AG08396 (cell line): Measurements from ENCODE around the gene RANBP17.
A peak's percentile ranks its signal among the peaks of the same experiment; 100 is the strongest.

ENCODE experiments used
- DNase-seq: peaks from one replicate; pipeline ENCODE4 v3.0.0; 2012; ENCODE audit warnings: low spot score, mixed read lengths

The RANBP17 gene

GRCh38 chr5:171317230-171317629, 455.4 kb downstream of the RANBP17 start:
- no peak for DNase-seq

- no peak for DNase-seq
Observed at GRCh38 chr5:171318026-171318425, 456.2 kb downstream of the RANBP17 start.

GRCh38 chr5:171321447-171321846, 459.6 kb downstream of the RANBP17 start:
- DNase-seq, result no peak

DNA sequence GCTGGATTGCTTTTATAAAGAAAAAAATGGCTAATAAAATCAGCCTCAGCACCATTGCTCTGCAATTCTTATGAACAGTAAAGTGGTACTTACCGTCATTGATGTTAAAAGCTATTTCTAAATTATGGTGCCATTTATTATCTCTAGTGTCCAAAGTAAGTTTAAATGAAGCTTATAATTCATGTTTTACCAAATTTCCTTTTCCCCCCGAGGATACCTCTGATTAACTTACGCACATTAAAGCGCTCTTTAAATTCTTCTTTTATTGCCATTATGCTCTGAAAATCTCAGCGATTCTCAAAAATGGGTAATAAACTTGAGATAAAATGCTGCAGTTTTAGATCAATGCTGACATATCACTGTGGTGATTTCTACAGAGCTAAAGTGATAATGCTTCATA, 460.7 kb downstream of the RANBP17 start:
- no peak for DNase-seq

DNA sequence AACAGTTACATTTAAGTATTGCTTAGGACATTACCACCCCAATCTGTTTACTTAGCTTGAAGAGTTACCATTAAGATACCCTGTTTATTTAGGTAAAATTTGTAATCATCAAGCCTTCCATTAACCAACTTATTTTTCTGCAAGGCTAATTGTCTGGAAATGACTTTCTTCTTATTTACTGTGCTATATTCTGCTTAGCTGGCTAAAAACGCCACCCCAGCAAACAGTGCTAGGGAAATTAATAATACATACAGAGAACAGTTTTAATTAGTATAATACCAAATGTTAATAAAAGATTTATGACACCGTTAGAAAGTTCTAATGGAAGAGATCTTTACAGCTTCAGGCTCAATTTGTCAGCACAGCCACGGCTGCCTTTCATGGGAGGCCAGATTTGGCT, 461.2 kb downstream of the RANBP17 start:
- no peak for DNase-seq

DNA sequence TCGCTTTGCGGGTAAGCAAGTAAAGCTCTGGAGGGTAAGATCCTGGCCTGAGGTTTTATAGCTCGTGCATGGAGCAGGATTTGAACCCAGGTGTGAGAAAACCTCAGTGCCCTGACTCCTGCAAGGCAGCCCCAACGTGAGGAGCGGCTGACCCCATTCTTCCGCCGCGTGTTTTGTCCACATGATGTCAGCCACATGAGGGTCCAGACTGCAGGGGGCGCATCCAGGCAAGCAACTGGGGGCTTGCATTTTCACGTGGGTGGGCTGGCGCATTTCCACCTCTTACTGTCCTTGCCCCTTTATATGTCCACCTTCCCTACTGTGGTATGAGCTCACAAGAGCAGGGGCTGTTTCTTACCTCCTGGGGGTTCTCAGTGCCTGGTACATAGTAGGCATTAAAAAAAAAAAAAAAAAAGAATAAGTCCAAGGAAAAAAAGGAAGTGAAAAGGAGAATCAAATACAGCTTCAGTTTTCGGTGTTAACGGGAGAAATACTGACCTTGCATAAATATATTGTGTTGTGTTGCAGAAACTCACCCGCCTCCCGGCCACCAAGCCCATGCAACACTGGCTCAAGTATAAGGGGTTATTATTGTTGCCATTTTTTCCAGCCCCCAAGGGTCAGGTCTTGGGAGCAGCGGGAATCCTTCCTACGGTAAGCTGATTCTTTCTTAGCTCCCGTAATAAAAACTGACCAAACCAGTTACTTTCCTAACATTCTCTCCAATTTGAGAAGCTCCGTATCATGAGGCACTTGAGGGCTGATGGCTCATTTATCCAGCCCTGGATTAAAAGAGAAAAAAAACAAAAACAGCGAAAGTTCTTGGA, 462.2 kb downstream of the RANBP17 start:
- DNase-seq, result no peak

DNA sequence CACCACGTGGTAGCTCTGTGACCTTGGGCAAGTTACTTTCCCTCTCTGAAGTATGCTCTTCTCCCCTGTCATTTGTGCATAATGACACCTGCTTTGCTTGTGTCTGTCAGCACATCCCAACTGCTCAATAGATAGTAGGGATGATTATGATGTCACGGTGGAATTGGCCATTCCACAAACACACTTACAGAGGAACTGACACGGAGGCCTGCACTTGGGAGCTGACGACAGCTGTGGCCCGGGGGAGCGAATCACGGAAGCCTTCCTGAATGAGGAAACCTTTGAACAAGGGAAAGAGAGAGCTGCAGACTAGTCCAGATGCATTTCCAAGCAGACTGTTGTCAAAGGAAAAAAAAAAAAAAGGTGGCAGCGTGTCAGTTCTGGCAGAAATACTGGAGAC, 468.2 kb downstream of the RANBP17 start:
- DNase-seq, result no peak

DNA sequence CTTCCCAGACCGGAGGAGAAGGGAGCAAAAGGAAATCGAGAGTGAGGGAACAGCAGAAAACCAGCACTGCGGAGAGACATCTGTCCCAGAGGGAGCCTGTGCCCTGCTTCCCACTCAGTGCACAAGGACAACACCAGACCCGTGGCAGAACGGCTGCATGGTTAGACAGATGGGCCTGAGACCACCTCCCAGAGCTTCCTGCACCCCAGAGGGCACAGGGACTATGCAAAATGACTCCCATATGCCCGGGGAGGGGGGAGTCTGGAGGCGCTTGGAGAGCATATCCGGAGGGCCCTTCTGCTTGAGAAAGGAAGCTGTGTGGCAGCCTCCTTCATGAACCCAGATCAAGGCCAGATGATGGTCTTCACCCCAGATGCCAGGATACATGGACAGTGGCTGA, 473.8 kb downstream of the RANBP17 start:
- no peak for DNase-seq

DNA sequence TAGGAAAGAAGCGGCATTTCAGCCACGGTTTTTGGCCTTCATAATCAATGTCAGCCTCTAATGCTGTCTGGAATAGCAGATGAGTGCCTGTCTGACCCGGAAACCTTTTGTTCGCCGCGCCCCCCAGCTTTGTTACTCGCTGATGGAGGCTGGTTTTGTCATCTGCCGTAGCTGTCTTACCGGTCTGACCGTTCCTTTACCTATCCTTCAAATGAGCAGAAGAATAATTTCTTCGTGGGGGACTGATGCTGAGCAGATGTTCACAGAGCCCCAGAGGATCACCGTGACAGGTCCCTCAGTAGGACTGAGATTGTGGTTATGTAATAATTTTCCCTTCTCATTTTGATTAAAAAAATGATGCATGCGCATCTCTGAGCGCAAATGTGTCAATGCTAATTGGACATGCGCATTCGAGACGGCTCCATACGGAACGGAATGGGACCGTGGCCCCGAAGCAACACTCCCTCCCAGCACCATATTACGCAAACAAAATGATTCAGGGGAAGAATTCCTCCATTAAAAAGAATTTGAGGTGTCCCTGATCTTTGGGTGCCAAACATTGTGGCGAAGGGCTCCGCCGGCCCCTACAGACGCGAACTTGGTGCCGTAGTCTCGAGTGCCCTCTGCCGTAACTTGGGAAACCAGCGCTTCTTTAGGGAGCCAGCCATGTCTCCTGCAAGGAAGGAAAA, 474.8 kb downstream of the RANBP17 start:
- DNase-seq, result peak; percentile 46

DNA sequence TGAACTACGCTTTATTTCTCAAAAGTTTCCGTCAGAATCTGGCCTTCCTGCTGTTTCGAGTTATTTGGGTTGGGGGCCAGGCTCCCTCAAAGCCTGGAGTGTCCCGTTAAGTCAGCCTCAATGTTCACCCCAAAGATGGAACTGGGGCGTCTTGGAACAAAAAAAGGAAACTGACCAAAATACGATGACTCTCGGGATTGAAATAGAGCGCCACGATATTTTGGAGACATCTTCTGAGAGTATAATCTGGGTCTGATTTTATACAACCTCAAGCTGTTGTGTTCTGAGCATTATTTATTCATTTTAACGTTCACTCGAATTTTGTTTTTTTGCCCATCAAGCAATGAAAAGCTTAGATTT, 475.4 kb downstream of the RANBP17 start:
- DNase-seq, result no peak

DNA sequence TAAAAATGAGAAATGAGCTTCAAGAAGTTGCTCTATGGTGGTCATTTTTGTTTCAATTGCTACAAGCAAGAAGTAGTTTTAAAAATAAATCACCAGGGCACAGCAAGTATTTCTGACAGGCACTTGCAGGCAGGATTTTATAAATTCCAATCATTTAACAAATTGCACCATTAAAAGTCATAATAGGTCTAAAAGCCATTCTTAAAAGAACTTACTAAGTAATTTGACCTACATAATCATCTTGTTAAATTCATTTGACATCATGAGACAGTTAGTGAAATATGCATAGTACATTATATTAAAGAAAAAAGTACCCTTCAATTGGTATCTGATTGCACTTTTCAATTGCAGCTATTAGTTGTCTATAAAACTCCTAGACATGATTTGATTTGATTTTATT, 478.2 kb downstream of the RANBP17 start:
- DNase-seq, result no peak

GRCh38 chr5:171340491-171340890, 478.7 kb downstream of the RANBP17 start:
- no peak for DNase-seq

DNA sequence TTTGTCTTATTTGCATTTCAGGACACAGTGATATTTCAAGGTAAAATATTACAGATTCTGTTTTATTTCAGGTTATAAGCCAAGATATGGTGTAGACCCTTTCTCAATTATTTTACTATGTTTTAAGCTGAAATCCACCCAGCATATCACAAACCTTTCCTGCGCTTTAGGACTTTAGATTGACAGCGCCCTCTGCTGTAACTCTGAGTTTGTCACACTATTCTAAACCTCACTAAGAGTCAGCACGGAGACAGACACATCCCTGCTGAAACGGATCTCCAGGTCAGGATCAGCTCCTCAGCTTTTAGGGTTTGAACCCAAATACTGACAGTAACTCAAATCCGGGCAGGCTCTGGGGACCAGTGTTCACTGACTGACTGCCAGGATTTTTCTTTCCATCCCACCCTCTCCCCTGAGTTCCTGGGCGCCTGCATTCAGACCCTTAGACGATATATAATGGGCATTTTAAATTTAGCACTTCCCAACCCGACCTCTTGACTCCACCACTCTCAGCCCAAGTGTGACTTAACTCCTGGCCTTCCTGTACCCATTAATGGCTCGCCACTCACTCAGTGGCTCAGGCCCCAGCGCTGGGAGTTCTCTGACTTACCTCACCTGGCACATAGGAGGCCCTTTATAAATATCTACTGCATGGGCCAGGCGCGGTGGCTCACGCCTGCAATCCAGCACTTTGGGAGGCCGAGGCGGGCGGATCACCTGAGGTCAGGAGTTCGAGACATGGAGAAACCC, 480.7 kb downstream of the RANBP17 start:
- DNase-seq, result peak; percentile 46

DNA sequence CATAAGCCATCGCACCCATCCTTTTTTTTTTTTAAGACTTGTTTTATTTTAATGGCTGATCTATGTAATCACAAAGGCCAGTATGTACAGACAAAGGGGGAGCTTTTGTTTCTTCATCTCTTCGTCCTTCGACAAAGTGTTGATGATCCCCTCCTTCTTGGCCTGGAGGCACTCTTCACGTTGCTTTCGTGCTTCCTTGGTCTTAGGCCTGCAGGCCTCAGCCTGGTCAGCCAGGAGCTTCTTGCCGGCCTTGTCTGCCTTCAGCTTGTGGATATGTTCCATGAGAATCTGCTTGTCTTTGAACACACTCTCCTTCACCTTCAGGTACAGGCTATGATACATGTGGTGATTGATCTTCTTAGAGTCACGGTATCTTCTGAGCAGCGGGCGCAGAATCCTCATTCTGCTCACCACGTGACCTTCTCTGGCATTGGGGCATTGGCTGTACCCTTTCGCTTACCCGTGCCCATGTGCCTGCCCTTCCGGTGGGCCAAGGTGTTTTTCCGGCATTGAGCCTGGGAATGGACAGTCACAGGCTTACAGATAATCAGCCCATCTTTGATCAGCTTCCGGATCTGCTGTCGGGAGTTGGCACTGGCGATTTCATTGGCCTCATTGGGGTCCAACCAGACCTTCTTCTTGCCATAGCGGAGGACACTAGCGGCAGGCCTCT, 483.3 kb downstream of the RANBP17 start:
- DNase-seq, result no peak
